KOPT-K1 (cell line): Measurements from ENCODE around the gene PDE6C.

ENCODE experiments used
- H3K27ac ChIP-seq: fragments of 200-600 bp; sonication (generic); 2 replicates; pipeline ENCODE4 v1.5.1; 2016; ENCODE audit warnings: antibody characterized with exemption, mild to moderate bottlenecking, low read depth, low read length; ENCODE audit not compliant: poor library complexity, severe bottlenecking
- H3K36me3 ChIP-seq: fragments of 200-600 bp; sonication (generic); 2 replicates; pipeline ENCODE4 v1.5.1; 2017; ENCODE audit warnings: antibody characterized with exemption, mild to moderate bottlenecking, low read length, moderate library complexity; ENCODE audit not compliant: insufficient read depth
- H3K9me3 ChIP-seq: fragments of 200-600 bp; sonication (generic); 2 replicates; pipeline ENCODE4 v1.5.1; 2017; ENCODE audit warnings: antibody characterized with exemption, low read length, mild to moderate bottlenecking; ENCODE audit not compliant: insufficient read depth, poor library complexity, severe bottlenecking

The PDE6C gene

GRCh38 chr10:93612311-93612710, at the start of gene PDE6C:
Gene PDE6C, plus strand, starts transcription at chr10:93612537. Its CDS starts 189 bp downstream, at chr10:93612726.
- H3K9me3 ChIP-seq: peaks cover 4% of the 10 kb centered on the region
- H3K27ac ChIP-seq: no peak within 1 kb of the TSS
- H3K36me3 ChIP-seq: no peaks in the 10 kb centered on the region

GRCh38 chr10:93565446-93565845, 46.9 kb upstream of the PDE6C start:
- Histone ChIP-seq H3K36me3 (no peaks in the 10 kb centered on the region), H3K9me3 (no peaks in the 10 kb centered on the region), H3K27ac (no peak overlapping the region)

- Histone ChIP-seq H3K27ac (no peak within 1 kb of the TSS), H3K36me3 (no peaks in the 10 kb centered on the region), H3K9me3 (no peaks in the 10 kb centered on the region)
Measured at GRCh38 chr10:93566435-93567276, 45.7 kb upstream of the PDE6C start, which contains the start of gene FFAR4. Gene FFAR4, plus strand, starts transcription at chr10:93566665. Its CDS starts 56 bp downstream, at chr10:93566721.

- no peaks in the 10 kb centered on the region for H3K9me3 ChIP-seq
- no peaks in the 10 kb centered on the region for H3K36me3 ChIP-seq
- no peak overlapping the region for H3K27ac ChIP-seq
Measured at GRCh38 chr10:93567277-93568104, 44.8 kb upstream of the PDE6C start.

GRCh38 chr10:93568105-93568390, 44.3 kb upstream of the PDE6C start:
- Histone ChIP-seq H3K36me3 (no peaks in the 10 kb centered on the region), H3K27ac (no peak overlapping the region), H3K9me3 (no peaks in the 10 kb centered on the region)

- Histone ChIP-seq H3K27ac (no peak overlapping the region), H3K36me3 (no peaks in the 10 kb centered on the region), H3K9me3 (no peaks in the 10 kb centered on the region)
Measured at GRCh38 chr10:93570383-93570782, 42.0 kb upstream of the PDE6C start.

DNA sequence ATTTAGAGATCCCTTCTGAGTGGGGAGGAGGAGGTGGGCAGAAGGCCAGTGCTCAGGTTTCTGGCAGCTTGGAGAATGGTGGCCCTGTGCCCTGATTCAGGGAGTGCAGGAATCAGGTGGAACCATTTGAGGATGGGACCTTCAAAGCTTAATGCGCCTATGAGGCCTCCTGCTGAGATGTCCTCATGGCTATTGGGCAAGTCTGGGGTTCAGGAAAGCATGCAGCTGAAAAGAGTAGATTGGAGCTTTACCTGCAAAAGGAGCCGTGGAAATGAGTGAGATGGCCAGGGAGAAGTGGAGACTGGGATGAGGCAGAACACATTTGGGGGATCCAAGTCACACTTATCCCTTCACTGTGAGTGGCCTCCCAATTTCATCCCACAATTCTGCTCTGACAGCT, 39.7 kb upstream of the PDE6C start:
- Histone ChIP-seq H3K27ac (no peak overlapping the region), H3K9me3 (no peaks in the 10 kb centered on the region), H3K36me3 (no peaks in the 10 kb centered on the region)

DNA sequence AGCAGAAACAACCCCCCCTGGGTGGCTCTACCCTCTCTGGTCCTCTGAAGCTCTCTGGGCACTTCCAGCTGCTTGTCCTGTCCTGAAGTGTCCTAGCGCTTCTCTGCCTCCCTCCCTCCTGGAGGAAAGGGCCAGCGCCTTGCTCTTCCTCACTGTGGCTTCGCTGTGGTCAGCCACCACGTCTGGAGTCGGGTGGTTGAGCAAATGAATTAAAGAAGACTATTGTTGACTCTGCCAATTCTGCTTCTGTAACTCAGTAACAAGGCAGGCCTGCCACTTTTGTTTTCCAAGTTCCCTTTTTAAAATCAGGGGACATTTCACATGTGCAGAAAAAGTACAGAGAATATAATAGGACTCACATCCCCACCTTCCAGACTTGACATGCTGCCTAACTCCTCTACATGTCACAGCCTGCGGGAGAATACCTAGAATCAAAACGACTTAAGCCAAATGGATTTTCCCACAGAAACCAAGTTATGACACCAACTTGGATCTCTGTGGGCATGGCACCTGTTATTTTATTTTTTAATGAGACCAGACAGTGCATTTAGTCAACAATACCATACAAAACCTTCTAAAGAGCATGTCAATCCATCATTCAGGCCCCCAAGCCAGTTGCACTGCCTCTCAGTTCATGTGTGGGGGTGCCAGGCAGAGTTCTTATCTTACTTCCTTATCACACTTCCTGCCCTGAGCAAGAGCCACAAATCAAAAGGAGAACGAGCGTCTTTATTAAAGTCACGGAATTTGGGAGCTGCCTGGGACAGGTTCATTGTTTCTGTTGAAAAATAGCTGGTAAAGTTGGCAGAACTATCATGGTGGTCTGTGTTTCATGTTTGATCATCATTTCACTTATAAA, 39.1 kb upstream of the PDE6C start:
- H3K36me3 ChIP-seq: no peaks in the 10 kb centered on the region
- no peak overlapping the region for H3K27ac ChIP-seq
- H3K9me3 ChIP-seq: no peaks in the 10 kb centered on the region

GRCh38 chr10:93573924-93574323, 38.4 kb upstream of the PDE6C start:
- no peaks in the 10 kb centered on the region for H3K36me3 ChIP-seq
- no peak overlapping the region for H3K27ac ChIP-seq
- no peaks in the 10 kb centered on the region for H3K9me3 ChIP-seq

GRCh38 chr10:93576888-93577287, 35.4 kb upstream of the PDE6C start:
- no peak overlapping the region for H3K27ac ChIP-seq
- no peaks in the 10 kb centered on the region for H3K36me3 ChIP-seq

DNA sequence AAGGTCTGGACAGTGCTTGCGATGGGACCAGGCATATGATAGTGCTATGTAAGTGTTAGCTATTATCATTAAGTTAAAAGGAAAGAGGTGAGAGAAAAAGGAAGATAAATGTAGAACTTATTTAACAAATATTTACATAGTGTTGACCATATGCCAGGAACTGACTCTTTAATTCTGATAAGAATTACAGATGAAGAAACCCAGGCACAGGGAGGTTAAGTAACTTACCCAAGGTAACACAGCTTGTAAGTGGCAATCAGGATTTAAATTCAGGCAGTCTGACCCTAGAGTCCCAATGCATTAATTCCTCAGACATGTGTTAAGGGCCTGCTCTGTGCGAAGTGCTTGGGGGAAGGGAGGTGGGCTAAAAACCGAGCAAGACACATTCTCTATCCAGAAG, 34.8 kb upstream of the PDE6C start:
- Histone ChIP-seq H3K36me3 (no peaks in the 10 kb centered on the region), H3K27ac (no peak overlapping the region), H3K9me3 (peaks cover 13% of the 10 kb centered on the region)

More at GRCh38 chr10:93576888-93577287, 35.4 kb upstream of the PDE6C start:
- H3K9me3 ChIP-seq: peaks cover 13% of the 10 kb centered on the region

DNA sequence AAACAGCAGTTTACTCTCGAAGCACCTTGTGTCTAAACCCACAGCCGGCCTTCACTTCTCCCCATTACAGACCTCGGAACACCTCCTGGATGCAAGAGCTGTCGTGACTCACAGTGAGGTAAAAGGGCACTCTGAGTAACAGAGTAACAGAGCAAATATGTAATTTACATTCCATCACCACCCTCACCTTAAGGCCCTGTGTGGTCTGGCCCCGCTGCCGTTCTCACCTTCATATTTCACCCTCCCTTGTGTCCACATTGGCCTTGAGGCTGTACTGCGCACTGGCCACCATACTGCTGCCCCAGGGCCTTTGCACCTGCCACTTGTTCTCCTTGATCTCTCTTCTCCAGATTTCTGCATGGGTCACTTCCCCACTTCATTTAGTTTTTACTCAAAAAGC, 33.2 kb upstream of the PDE6C start:
- Histone ChIP-seq H3K9me3 (peaks cover 13% of the 10 kb centered on the region), H3K36me3 (no peaks in the 10 kb centered on the region), H3K27ac (no peak overlapping the region)

- H3K9me3 ChIP-seq: peaks cover 13% of the 10 kb centered on the region
- no peak overlapping the region for H3K27ac ChIP-seq
- no peaks in the 10 kb centered on the region for H3K36me3 ChIP-seq
Measured at GRCh38 chr10:93579985-93580711, 32.2 kb upstream of the PDE6C start.

- Histone ChIP-seq H3K9me3 (peaks cover 13% of the 10 kb centered on the region), H3K27ac (no peak overlapping the region), H3K36me3 (no peaks in the 10 kb centered on the region)
Measured at GRCh38 chr10:93580828-93581227, 31.5 kb upstream of the PDE6C start.
